Inflammatory macrophage (primary cell): ENCODE results near the gene NR6A1.
"Not testable (repeated sequence)": the region's sequence is repeated elsewhere in the genome, so short reads cannot be mapped to it uniquely, and the experiment has no call there.

Source experiments
- DNase-seq, 2 donors: peaks; one replicate each; pipeline ENCODE4 v3.0.0-alpha.2; 2020 to 2022

NR6A1 gene

GRCh38 chr9:124652615-124653393 lies 118.3 kb downstream of the NR6A1 start:
- no peak for DNase-seq

DNA sequence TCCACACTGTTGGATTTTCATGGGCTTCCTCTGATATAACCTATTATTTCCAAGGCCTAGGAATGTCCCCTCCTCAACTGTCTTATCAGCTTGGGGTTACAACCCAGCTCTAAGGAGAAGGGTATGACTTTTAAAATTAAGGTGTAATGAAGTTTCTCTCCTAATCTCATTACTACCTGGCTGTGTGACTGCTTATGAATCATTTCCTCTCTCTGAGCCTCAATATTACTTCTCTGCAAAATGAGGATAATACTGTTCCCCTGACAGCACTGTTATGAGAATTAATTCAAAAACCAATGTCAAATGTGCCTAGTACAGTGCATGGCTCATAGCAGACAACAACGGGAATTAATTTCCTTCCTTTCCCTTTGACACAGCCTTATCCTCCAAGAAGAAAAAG lies 118.9 kb downstream of the NR6A1 start:
- DNase-seq, result no peak

GRCh38 chr9:124645274-124645673 lies 125.8 kb downstream of the NR6A1 start:
- DNase-seq, result no peak

- no peak for DNase-seq
Observed at GRCh38 chr9:124639637-124640036, 131.5 kb downstream of the NR6A1 start.

DNA sequence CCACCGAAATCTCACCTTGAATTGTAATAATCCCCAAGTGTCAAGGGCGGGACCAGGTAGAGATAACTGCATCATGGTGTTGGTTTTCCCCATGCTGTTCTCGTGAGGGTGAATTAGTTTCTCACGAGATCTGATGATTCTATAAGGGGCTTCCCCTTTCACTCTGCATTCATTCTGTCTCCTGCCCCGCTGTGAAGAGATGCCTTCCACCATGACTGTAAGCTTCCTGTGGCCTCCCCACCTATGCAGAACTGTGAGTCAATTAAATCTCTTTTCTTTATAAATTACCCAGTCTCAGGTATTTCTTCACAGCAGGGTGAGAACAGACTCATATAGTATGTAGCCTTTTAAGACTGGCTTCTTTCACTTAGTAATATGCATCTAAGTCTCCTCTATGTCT lies 135.8 kb downstream of the NR6A1 start:
- no peak for DNase-seq

- DNase-seq, result no peak
Observed at GRCh38 chr9:124632077-124632621, 139.0 kb downstream of the NR6A1 start.

DNA sequence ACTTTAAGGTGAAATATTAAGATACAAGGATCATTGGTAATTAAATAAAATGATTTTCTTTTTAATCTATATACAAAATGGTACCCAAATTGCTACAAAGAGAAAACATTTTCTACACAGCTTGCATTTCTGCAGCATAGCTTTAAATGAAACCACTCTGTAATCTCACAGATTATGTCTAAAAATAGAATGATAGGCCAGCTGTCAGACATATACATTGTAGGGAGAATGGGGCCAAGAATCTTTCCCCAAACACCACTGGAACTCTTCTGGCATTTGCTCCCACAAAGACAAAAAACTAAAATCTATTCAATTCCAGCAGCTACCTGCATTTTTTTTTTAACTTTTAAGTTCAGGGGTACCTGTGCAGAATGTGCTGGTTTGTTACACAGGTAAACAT lies 139.8 kb downstream of the NR6A1 start:
- DNase-seq, result no peak

DNA sequence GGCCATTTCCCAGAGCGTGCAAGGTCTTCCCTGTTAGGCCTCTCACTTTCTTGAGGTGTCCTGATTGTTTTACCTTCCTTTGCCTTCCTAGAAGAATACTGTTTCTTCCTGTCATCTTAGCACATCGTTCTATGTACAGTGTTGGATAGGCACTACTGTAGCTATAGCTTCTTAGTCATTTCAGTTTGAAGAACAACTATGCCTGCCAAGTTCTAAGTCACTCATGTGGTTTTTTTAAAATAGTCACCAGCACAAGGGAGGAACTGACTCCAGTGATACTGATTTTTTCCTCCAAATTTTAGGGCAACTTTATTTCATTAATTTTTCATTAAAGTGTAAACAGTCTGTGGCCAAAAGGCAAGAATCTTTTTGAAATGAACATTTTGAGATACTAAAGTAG lies 141.5 kb downstream of the NR6A1 start:
- DNase-seq, result no peak

- DNase-seq, result no peak
Observed at GRCh38 chr9:124628741-124629140, 142.4 kb downstream of the NR6A1 start.

GRCh38 chr9:124626276-124626675 lies 144.8 kb downstream of the NR6A1 start:
- no peak for DNase-seq

DNA sequence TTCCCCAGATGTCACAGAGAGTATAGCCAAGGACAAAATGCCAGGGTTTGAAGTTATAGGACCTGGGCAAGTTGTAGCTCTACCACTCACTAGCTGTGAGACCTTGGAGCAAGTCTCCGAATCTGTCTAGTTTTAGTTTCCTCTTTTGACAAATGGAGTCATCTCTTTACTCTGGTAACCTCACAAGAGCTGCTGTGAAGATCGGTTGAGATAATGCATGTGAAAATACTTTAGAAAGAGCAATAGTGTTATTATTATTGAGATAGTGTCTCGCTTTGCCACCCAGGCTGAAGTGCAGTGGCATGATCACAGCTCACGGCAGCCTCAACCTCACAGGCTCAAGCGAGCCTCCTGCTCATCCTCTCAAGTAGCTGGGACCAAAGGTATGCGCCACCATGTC lies 146.0 kb downstream of the NR6A1 start:
- no peak for DNase-seq

DNA sequence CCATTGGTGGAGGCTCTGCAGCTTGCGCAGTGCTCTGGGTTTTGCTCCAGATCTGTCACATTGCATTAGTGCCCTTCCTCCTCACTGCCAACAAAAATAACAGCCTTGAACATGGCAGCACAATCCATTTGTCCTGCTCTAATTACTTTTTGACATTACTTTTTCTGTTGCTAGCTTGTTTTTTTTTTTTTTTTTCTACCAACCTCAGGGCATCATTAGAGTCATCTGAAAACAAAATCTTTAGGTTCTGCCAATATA lies 146.4 kb downstream of the NR6A1 start:
- DNase-seq, result no peak

- DNase-seq, result no peak
Observed at GRCh38 chr9:124623966-124624734, 147.0 kb downstream of the NR6A1 start.

- no peak for DNase-seq
Observed at GRCh38 chr9:124622882-124623281, 148.2 kb downstream of the NR6A1 start.

DNA sequence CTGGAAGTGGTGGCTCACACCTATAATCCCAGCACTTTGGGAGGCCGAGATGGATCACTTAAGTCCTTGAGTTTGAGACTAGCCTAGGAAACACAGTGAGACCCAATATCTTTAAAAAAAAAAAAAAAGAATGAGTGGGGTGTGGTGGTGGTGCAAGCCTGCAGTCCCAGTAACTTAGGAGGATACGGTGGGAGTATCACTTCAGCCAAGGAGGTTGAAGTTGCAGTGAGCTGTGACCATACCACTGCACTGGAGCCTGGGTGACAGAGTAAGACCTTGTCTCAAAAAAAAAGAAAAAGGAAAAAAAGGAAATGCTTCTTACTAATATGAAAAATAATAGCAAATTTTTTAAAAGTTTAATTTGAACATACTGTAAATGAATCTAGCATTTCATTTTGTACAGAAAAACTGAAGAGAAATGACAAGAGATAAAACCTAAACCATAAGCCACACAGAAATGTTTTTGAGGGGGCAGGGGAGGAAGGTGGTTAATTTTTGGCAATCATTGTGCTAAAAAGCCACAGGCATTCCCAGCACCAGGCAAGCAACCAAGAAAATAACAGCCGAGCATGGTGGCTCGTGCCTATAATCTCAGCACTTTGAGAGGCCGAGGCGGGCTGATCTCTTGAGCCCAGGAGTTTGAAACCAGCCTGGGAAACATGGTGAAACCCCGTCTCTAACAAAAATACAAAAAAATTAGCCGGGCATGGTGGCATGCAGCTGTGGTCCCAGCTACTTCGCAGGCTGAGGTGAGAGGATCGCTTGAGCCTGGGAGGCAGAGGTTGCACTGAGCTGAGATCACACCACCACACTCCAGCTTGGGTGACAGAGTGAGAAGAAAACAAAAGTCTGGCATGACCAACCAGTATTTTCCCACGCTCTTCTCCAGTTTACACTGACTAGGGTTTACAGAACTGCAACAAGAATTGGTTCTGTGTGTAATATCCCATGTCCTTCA lies 149.5 kb downstream of the NR6A1 start:
- no peak for DNase-seq

GRCh38 chr9:124618476-124618875 lies 152.6 kb downstream of the NR6A1 start:
- no peak for DNase-seq

- DNase-seq, result peak; percentile 68 to 76
Observed at GRCh38 chr9:124617477-124618141, 153.5 kb downstream of the NR6A1 start.

DNA sequence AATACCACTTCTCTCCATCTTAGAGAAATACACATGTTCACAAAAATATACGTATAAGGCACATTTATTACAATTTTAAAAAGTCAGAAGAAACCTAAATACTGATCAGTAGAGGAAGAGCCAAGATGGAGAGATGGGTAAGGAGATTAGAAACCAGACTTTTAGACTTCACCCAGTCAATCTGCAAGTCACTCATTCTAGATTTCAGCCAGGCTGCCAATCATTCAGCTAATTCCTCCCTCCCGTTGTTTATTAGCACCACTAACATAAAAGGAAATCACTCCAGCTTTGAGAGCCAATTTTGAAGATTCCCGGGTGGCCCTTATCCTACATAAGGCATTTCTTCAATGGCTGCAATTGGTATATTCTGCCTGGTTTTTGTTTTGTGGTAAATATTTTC lies 154.2 kb downstream of the NR6A1 start:
- DNase-seq, result no peak

DNA sequence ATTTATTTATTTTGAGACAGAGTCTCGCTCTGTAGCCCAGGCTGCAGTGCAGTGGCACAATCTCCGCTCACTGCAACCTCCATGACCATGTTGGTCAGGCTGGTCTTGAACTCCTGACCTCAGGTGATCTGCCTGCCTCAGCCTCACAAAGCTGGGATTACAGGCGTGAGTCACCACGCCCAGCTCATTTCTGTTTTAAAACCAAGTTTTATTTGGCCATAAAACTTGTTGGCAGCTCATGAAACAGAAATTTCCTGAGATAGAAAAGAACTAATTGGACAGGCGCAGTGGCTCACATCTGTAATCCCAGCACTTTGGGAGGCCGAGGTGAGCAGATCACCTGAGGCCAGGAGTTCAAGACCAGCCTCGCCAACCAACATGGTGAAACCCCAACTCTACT lies 155.3 kb downstream of the NR6A1 start:
- not testable (repeated sequence) for DNase-seq

- DNase-seq, result no peak
Observed at GRCh38 chr9:124615100-124615742, 155.9 kb downstream of the NR6A1 start.

DNA sequence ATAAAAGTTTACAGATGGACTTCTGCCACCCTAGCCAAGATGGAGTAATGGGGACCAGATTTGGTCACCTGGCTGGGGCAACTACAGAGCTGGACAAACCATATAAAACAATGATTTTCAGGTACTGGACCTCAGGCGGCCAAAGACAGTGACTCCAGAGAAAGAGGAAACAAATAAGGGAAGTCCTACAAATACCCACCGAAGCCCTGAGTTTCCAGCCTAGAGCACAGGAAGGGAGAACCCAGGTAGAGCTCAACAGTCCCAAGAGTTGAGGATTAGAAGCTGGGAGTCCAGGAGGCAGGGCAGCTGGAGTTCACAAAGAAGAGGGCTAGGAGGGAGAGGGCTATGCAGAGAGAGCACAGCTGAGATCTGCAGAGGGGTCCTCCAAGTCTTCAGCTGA lies 157.3 kb downstream of the NR6A1 start:
- peak; percentile 7 to 26 for DNase-seq

DNA sequence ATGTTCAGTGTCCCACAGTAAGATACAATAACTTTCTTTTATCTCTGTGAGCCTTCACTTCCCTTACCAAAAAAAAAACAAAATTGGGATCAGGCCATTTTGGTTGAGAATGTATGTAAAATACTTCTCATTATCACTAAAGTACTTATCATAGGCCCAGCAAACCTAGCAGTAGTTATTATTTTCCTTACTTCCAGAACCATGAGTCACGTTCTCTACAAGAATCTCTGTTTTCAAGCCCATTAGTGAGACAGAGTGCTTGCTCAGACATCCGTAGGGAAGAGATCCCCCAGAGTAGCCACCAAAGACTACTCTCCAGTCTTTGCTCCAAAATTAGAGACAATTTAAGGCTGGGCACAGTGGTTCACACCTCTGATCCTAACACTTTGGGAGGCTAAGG lies 160.0 kb downstream of the NR6A1 start:
- DNase-seq, result no peak
